ENCODE measurements around the gene CUL2.
A peak's percentile ranks its signal among the peaks of the same experiment; 100 is the strongest.

CUL2 gene

GRCh38 chr10:35127289-35127891 lies 37.2 kb upstream of the CUL2 start:
- Histone ChIP-seq H3K36me3 (ENCODE audit: insufficient read depth, insufficient read length, low read length) (no peaks in the 10 kb centered on the region), H3K27me3 (ENCODE audit: insufficient read depth, insufficient read length) (no peaks in the 10 kb centered on the region), H3K9me3 (ENCODE audit: insufficient read depth, low read length) (no peaks in the 10 kb centered on the region), H3K4me3 (ENCODE audit: insufficient read length, low read depth) (peak overlapping the region; percentile 76), H3K4me1 (ENCODE audit: insufficient read depth, insufficient read length) (no peaks in the 10 kb centered on the region), H3K9ac (ENCODE audit: insufficient read length, low read depth) (peak overlapping the region; percentile 90)
- TF ChIP-seq YY1 (IDR thresholded peaks at IDR 0.05; ENCODE audit: insufficient read depth, insufficient read length) (no peak), SUZ12 (IDR thresholded peaks at IDR 0.05; ENCODE audit: extremely low read depth, insufficient read depth, insufficient read length) (no peak), ZNF274 (IDR thresholded peaks at IDR 0.05; ENCODE audit: low read depth, low read length) (no peak)
- DNase-seq (ENCODE audit: low read depth, low spot score): peak; percentile 2

GRCh38 chr10:35126530-35127288 lies 36.6 kb upstream of the CUL2 start, which contains the start of gene CREM:
Gene CREM (plus strand): TSS chr10:35126846. CDS start chr10:35137836, 10,990 bp downstream.
- Histone ChIP-seq H3K4me3 (ENCODE audit: insufficient read length, low read depth) (peak within 1 kb of the TSS; percentile 76), H3K36me3 (ENCODE audit: insufficient read depth, insufficient read length, low read length) (no peaks in the 10 kb centered on the region)
- TF ChIP-seq ZNF274 (IDR thresholded peaks at IDR 0.05; ENCODE audit: low read depth, low read length) (no peak), SUZ12 (IDR thresholded peaks at IDR 0.05; ENCODE audit: extremely low read depth, insufficient read depth, insufficient read length) (no peak), YY1 (IDR thresholded peaks at IDR 0.05; ENCODE audit: insufficient read depth, insufficient read length) (no peak)

GRCh38 chr10:35126062-35126529 lies 36.0 kb upstream of the CUL2 start:
- H3K4me1 ChIP-seq (ENCODE audit: insufficient read depth, insufficient read length): no peaks in the 10 kb centered on the region
- H3K4me3 ChIP-seq (ENCODE audit: insufficient read length, low read depth): peak overlapping the region; percentile 58
- no peaks in the 10 kb centered on the region for H3K9me3 ChIP-seq (ENCODE audit: insufficient read depth, low read length)
- peak overlapping the region; percentile 64 for H3K9ac ChIP-seq (ENCODE audit: insufficient read length, low read depth)
- TF ChIP-seq YY1 (IDR thresholded peaks at IDR 0.05; ENCODE audit: insufficient read depth, insufficient read length) (no peak), SUZ12 (IDR thresholded peaks at IDR 0.05; ENCODE audit: extremely low read depth, insufficient read depth, insufficient read length) (no peak), ZNF274 (IDR thresholded peaks at IDR 0.05; ENCODE audit: low read depth, low read length) (no peak)
- DNase-seq (ENCODE audit: low read depth, low spot score): no peak
- no peaks in the 10 kb centered on the region for H3K36me3 ChIP-seq (ENCODE audit: insufficient read depth, insufficient read length, low read length)
- no peaks in the 10 kb centered on the region for H3K27me3 ChIP-seq (ENCODE audit: insufficient read depth, insufficient read length)

More at GRCh38 chr10:35126530-35127288, 36.6 kb upstream of the CUL2 start, which contains the start of gene CREM:
- Histone ChIP-seq H3K4me1 (ENCODE audit: insufficient read depth, insufficient read length) (no peaks in the 10 kb centered on the region), H3K9me3 (ENCODE audit: insufficient read depth, low read length) (no peaks in the 10 kb centered on the region), H3K9ac (ENCODE audit: insufficient read length, low read depth) (peak within 1 kb of the TSS; percentile 90), H3K27me3 (ENCODE audit: insufficient read depth, insufficient read length) (no peaks in the 10 kb centered on the region)
- DNase-seq (ENCODE audit: low read depth, low spot score): peak; percentile 91

GRCh38 chr10:35124540-35124939 lies 34.4 kb upstream of the CUL2 start:
- H3K4me1 ChIP-seq (ENCODE audit: insufficient read depth, insufficient read length): no peaks in the 10 kb centered on the region
- no peak overlapping the region for H3K4me3 ChIP-seq (ENCODE audit: insufficient read length, low read depth)
- H3K9ac ChIP-seq (ENCODE audit: insufficient read length, low read depth): no peak overlapping the region
- H3K27me3 ChIP-seq (ENCODE audit: insufficient read depth, insufficient read length): no peaks in the 10 kb centered on the region
- H3K9me3 ChIP-seq (ENCODE audit: insufficient read depth, low read length): no peaks in the 10 kb centered on the region
- no peak for DNase-seq (ENCODE audit: low read depth, low spot score)
- TF ChIP-seq YY1 (IDR thresholded peaks at IDR 0.05; ENCODE audit: insufficient read depth, insufficient read length) (no peak), SUZ12 (IDR thresholded peaks at IDR 0.05; ENCODE audit: extremely low read depth, insufficient read depth, insufficient read length) (no peak), ZNF274 (IDR thresholded peaks at IDR 0.05; ENCODE audit: low read depth, low read length) (no peak)
- H3K36me3 ChIP-seq (ENCODE audit: insufficient read depth, insufficient read length, low read length): no peaks in the 10 kb centered on the region

- Histone ChIP-seq H3K36me3 (ENCODE audit: insufficient read depth, insufficient read length, low read length) (no peaks in the 10 kb centered on the region), H3K4me3 (ENCODE audit: insufficient read length, low read depth) (no peak overlapping the region), H3K9me3 (ENCODE audit: insufficient read depth, low read length) (no peaks in the 10 kb centered on the region), H3K4me1 (ENCODE audit: insufficient read depth, insufficient read length) (no peaks in the 10 kb centered on the region), H3K27me3 (ENCODE audit: insufficient read depth, insufficient read length) (no peaks in the 10 kb centered on the region), H3K9ac (ENCODE audit: insufficient read length, low read depth) (no peak overlapping the region)
- TF ChIP-seq SUZ12 (IDR thresholded peaks at IDR 0.05; ENCODE audit: extremely low read depth, insufficient read depth, insufficient read length) (no peak), ZNF274 (IDR thresholded peaks at IDR 0.05; ENCODE audit: low read depth, low read length) (no peak), YY1 (IDR thresholded peaks at IDR 0.05; ENCODE audit: insufficient read depth, insufficient read length) (no peak)
- DNase-seq (ENCODE audit: low read depth, low spot score): no peak
These were observed 29.2 kb upstream of the CUL2 start for GRCh38 chr10:35119378-35119777.

GRCh38 chr10:35112571-35112970 lies 22.4 kb upstream of the CUL2 start:
- H3K4me3 ChIP-seq (ENCODE audit: insufficient read length, low read depth): no peak overlapping the region
- no peak overlapping the region for H3K9ac ChIP-seq (ENCODE audit: insufficient read length, low read depth)
- no peaks in the 10 kb centered on the region for H3K4me1 ChIP-seq (ENCODE audit: insufficient read depth, insufficient read length)
- H3K27me3 ChIP-seq (ENCODE audit: insufficient read depth, insufficient read length): no peaks in the 10 kb centered on the region
- no peaks in the 10 kb centered on the region for H3K9me3 ChIP-seq (ENCODE audit: insufficient read depth, low read length)
- TF ChIP-seq SUZ12 (IDR thresholded peaks at IDR 0.05; ENCODE audit: extremely low read depth, insufficient read depth, insufficient read length) (no peak), ZNF274 (IDR thresholded peaks at IDR 0.05; ENCODE audit: low read depth, low read length) (no peak), YY1 (IDR thresholded peaks at IDR 0.05; ENCODE audit: insufficient read depth, insufficient read length) (no peak)
- DNase-seq (ENCODE audit: low read depth, low spot score): no peak
- no peaks in the 10 kb centered on the region for H3K36me3 ChIP-seq (ENCODE audit: insufficient read depth, insufficient read length, low read length)

- no peak overlapping the region for H3K4me3 ChIP-seq (ENCODE audit: insufficient read length, low read depth)
- no peaks in the 10 kb centered on the region for H3K9me3 ChIP-seq (ENCODE audit: insufficient read depth, low read length)
- H3K9ac ChIP-seq (ENCODE audit: insufficient read length, low read depth): no peak overlapping the region
- TF ChIP-seq ZNF274 (IDR thresholded peaks at IDR 0.05; ENCODE audit: low read depth, low read length) (no peak), YY1 (IDR thresholded peaks at IDR 0.05; ENCODE audit: insufficient read depth, insufficient read length) (no peak), SUZ12 (IDR thresholded peaks at IDR 0.05; ENCODE audit: extremely low read depth, insufficient read depth, insufficient read length) (no peak)
- H3K27me3 ChIP-seq (ENCODE audit: insufficient read depth, insufficient read length): no peaks in the 10 kb centered on the region
- no peak for DNase-seq (ENCODE audit: low read depth, low spot score)
- no peaks in the 10 kb centered on the region for H3K4me1 ChIP-seq (ENCODE audit: insufficient read depth, insufficient read length)
- H3K36me3 ChIP-seq (ENCODE audit: insufficient read depth, insufficient read length, low read length): no peaks in the 10 kb centered on the region
These were observed 13.7 kb upstream of the CUL2 start for GRCh38 chr10:35103882-35104281.
